Peyer's patch (tissue), 4 donors: ENCODE data around the gene PGLYRP1. TPM values are rescaled to one million over a fixed set of nuclear protein-coding genes. Genes with fewer than 3 reads are reported as not detected.
A peak's percentile ranks its signal among the peaks of the same experiment; 100 is the strongest.

Source experiments
- DNase-seq, 3 donors: peaks; one replicate each; pipeline ENCODE4 v3.0.0-alpha.2; 2017 to 2019
- H3K27ac ChIP-seq, 4 donors: fragments of 200-600 bp; sonication (generic); one replicate each; pipeline ENCODE4 v1.5.1; 2016 to 2019
- H3K27me3 ChIP-seq, 2 donors: fragments of 200-600 bp; sonication (generic); one replicate each; pipeline ENCODE4 v1.5.1; 2019
- H3K36me3 ChIP-seq, 3 donors: fragments of 200-600 bp; sonication (generic); one replicate each; pipeline ENCODE4 v1.5.1; 2016 to 2019
- H3K4me1 ChIP-seq, 4 donors: fragments of 200-600 bp; sonication (generic); one replicate each; pipeline ENCODE4 v1.5.1; 2016 to 2019
- H3K4me3 ChIP-seq, 4 donors: fragments of 200-600 bp; sonication (generic); 1 replicate in 3 of 4; 2 replicates in 1 of 4; pipeline ENCODE4 v1.5.1; 2016 to 2019; ENCODE audit warnings: mild to moderate bottlenecking in 1 of 4
- H3K9me3 ChIP-seq, 4 donors: fragments of 200-600 bp; sonication (generic); one replicate each; pipeline ENCODE4 v1.5.1; 2016 to 2019; ENCODE audit warnings: mild to moderate bottlenecking in 1 of 4
- POLR2A ChIP-seq, 2 donors: fragments of 450-650 bp; IDR thresholded peaks; one replicate each; pipeline ENCODE4 v1.5.1; 2017; ENCODE audit warnings: antibody characterized with exemption in 2 of 2, mild to moderate bottlenecking in 2 of 2, moderate library complexity in 2 of 2
- small RNA-seq, 2 donors: library from RNA; depleted of rRNA; stranded (forward); fragments of <200 nt; gene quantifications; one replicate each; pipeline ENCODE3, GENCODE V24; 2016
- total RNA-seq, 4 donors: library from RNA; depleted of rRNA; stranded (reverse); fragments of >200 nt; gene quantifications; one replicate each; pipeline ENCODE4 v1.1.0, GENCODE V29; 2016
- TF ChIP-seq, protein P1 (sequence below), 6 experiments: fragments of 450-650 bp in 4 of 6; fragments of 200-600 bp in 2 of 6; sonication (generic) in 1 of 6; IDR thresholded peaks; one replicate each; pipeline ENCODE4 v1.5.1; 2017 to 2019; ENCODE audit warnings: antibody characterized with exemption in 6 of 6, mild to moderate bottlenecking in 3 of 6, moderate library complexity in 1 of 6

The PGLYRP1 gene
- total RNA-seq, 4 donors from 2014 or later, result not detected

DNA sequence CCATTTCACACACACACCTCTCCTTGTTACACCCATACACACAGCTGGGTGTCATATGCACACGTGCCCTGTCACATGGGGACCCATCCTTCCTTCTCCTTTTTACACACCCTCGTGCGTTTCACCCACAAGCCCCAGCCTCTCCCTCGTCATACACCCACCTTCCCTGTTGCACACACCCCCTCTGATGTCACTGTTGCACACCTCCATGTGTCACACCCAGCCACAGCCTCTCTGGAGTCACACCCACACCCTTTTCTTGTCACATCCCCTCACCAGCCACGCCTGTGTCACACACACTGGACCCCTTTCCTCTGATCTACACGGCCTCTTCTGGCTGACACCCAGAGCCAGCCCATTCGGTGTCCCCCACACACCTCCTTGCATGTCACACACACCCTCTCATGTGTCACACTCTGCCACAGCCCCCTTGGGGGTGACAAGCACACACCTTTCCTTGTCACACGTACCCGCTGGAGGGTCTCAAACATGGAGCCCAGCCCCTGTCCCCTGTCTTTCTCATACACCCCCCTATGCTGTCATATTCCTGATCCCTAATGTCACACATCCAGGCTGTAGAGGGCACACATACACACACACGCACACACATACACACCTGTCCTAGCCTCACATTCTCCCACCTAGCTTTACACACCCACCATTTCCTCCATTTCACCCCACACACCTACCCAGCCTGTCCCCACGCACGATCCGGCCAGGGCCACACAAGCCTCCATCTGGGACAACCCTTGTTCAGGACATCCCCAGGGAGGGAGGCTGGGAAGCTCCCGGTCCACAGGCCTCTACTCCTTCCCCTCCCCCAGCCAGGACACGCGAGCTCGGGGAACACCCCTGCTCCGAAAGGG lies 50.5 kb downstream of the PGLYRP1 start:
- peaks cover 0 to 6% (median 0%) of the 10 kb centered on the region in 4 donors for H3K4me1 ChIP-seq
- no peaks in the 10 kb centered on the region for H3K36me3 ChIP-seq
- H3K4me3 ChIP-seq, result peak overlapping the region in 2 of 4 donors; percentile 36 to 43
- TF ChIP-seq, protein P1, sequence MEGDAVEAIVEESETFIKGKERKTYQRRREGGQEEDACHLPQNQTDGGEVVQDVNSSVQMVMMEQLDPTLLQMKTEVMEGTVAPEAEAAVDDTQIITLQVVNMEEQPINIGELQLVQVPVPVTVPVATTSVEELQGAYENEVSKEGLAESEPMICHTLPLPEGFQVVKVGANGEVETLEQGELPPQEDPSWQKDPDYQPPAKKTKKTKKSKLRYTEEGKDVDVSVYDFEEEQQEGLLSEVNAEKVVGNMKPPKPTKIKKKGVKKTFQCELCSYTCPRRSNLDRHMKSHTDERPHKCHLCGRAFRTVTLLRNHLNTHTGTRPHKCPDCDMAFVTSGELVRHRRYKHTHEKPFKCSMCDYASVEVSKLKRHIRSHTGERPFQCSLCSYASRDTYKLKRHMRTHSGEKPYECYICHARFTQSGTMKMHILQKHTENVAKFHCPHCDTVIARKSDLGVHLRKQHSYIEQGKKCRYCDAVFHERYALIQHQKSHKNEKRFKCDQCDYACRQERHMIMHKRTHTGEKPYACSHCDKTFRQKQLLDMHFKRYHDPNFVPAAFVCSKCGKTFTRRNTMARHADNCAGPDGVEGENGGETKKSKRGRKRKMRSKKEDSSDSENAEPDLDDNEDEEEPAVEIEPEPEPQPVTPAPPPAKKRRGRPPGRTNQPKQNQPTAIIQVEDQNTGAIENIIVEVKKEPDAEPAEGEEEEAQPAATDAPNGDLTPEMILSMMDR (IDR thresholded peaks at IDR 0.05), result no peak
- no peak for TF ChIP-seq POLR2A (IDR thresholded peaks at IDR 0.05)
- H3K27me3 ChIP-seq, result peaks cover 0 to 31% of the 10 kb centered on the region in 2 donors
- H3K9me3 ChIP-seq, result peaks cover 0 to 5% (median 0%) of the 10 kb centered on the region in 4 donors
- peak overlapping the region in 2 of 4 donors; percentile 18 to 39 for H3K27ac ChIP-seq
- no peak for DNase-seq

DNA sequence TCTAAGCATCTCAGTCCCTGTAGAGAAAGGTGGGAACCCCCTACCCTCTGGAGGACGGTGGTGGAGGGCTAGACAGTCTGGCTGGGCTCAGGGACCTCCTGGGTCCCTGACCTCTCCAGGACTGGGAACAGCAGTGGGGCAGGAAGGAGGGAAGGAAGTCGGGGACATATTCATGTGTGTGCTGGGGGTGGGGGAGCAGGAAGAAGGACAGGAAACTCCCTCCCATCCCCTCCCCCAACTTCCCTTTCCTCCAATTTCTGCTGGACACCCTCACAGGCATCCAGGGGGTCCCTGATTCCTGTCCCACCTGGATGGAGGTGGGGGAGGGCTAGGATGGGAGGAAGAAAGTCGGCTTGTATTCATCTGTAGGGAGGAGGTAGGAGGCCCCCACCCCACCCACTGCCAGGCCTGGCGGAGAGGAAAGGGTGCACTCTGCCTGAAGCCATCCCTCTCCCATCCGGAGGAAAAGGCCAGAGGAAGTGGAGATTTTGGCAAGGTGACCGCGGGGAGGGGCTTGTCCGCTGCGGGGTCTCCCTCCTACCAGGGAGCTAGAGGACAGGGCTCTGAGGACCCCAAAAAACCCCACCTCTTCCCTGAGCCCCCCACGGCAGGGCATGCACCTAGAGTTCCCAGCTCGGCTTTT lies 51.5 kb downstream of the PGLYRP1 start:
- peak overlapping the region in 1 of 4 donors; percentile 39 for H3K27ac ChIP-seq
- peaks cover 0 to 6% (median 0%) of the 10 kb centered on the region in 4 donors for H3K4me1 ChIP-seq
- no peaks in the 10 kb centered on the region for H3K36me3 ChIP-seq
- H3K4me3 ChIP-seq, result no peak overlapping the region
- DNase-seq, result no peak
- H3K27me3 ChIP-seq, result peaks cover 0 to 31% of the 10 kb centered on the region in 2 donors
- TF ChIP-seq POLR2A (IDR thresholded peaks at IDR 0.05), result no peak
- TF ChIP-seq, protein P1 (IDR thresholded peaks at IDR 0.05), result no peak
- H3K9me3 ChIP-seq, result peaks cover 0 to 5% (median 0%) of the 10 kb centered on the region in 4 donors

DNA sequence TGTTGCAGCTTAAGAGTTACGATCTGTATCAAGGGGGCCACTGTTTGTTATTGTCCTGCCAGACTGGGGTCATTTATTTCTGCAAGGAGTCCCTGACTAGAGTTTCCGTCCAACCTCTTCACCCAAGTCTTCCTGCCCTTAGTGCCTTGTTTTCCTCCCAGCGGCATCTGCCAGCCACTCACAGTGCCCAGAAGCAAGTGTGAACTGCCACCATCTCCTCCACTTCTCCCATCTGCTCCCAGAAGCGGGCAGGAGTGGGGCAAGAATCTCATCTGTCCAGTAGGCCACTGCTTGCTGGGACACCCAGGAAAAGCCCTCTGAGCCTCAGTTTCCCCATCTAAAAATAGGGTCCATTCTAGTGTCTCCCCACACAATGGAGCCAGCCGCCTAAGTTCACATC lies 53.2 kb downstream of the PGLYRP1 start:
- H3K4me3 ChIP-seq, result no peak overlapping the region
- no peak overlapping the region for H3K27ac ChIP-seq
- H3K27me3 ChIP-seq, result peaks cover 0 to 25% of the 10 kb centered on the region in 2 donors
- H3K36me3 ChIP-seq, result no peaks in the 10 kb centered on the region
- no peak for TF ChIP-seq POLR2A (IDR thresholded peaks at IDR 0.05)
- TF ChIP-seq, protein P1 (IDR thresholded peaks at IDR 0.05), result no peak
- DNase-seq, result no peak
- peaks cover 0 to 5% (median 0%) of the 10 kb centered on the region in 4 donors for H3K9me3 ChIP-seq
- H3K4me1 ChIP-seq, result peaks cover 0 to 6% (median 0%) of the 10 kb centered on the region in 4 donors

Small RNA genes within 50 kb of the gene (small RNA-seq; reads per million reads assigned to genes)
- gene MIR769, result 21.8 to 74.5 reads per million in 2 donors

Other genes starting within 250 kb of the PGLYRP1 start
- gene DMPK, start 240.6 kb downstream of the PGLYRP1 start, total RNA-seq, result 10 to 100 TPM; 10.5 to 63.5 (median 43.5) TPM
- gene DMWD, start 230.2 kb downstream of the PGLYRP1 start, total RNA-seq, result 10 to 100 TPM; 20.8 to 63.8 (median 35.4) TPM
- gene RSPH6A, start 207.7 kb downstream of the PGLYRP1 start, total RNA-seq, result 1 to 10 TPM in 1 of 4 donors, under 1 TPM in 1, not detected in 2; 0.54 to 3.3 TPM
- 100 to 1,000 TPM in 1 of 4 donors, 10 to 100 TPM in 3; 44.0 to 158 (median 90.3) TPM for gene SYMPK, start 159.9 kb downstream of the PGLYRP1 start, total RNA-seq
- 10 to 100 TPM in 3 of 4 donors, 1 to 10 TPM in 1; 9.1 to 17.0 (median 10.6) TPM for gene FOXA3, start 158.7 kb downstream of the PGLYRP1 start, total RNA-seq
- gene IRF2BP1, start 136.9 kb downstream of the PGLYRP1 start, total RNA-seq, result 10 to 100 TPM; 18.2 to 26.4 (median 23.1) TPM
- 10 to 100 TPM in 3 of 4 donors, 1 to 10 TPM in 1; 4.1 to 17.7 (median 14.2) TPM for gene MYPOP, start 120.4 kb downstream of the PGLYRP1 start, total RNA-seq
- not detected for gene NANOS2, start 108.3 kb downstream of the PGLYRP1 start, total RNA-seq
- gene NOVA2, start 49.2 kb downstream of the PGLYRP1 start, total RNA-seq, result 1 to 10 TPM in 2 of 4 donors, under 1 TPM in 2; 0.53 to 4.1 (median 1.5) TPM
- gene CCDC61, start 27.6 kb downstream of the PGLYRP1 start, total RNA-seq, result 10 to 100 TPM in 2 of 4 donors, 1 to 10 TPM in 2; 7.4 to 16.5 (median 10.8) TPM
- gene IGFL4, start 17.9 kb upstream of the PGLYRP1 start, total RNA-seq, result not detected
- not detected for gene IGFL3, start 101.6 kb upstream of the PGLYRP1 start, total RNA-seq
- not detected for gene IGFL2, start 125.2 kb upstream of the PGLYRP1 start, total RNA-seq
- not detected for gene IGFL1, start 206.7 kb upstream of the PGLYRP1 start, total RNA-seq